AG04450 (cell line): Measurements from ENCODE around the gene RSAD2. TPM values are rescaled to one million over a fixed set of nuclear protein-coding genes. Genes with fewer than 3 reads are reported as not detected.

Source experiments
- CTCF ChIA-PET: fragments of 300-600, 350-600 bp; formaldehyde crosslinking; extraction: SDS; loops from one replicate; lab custom pipeline; 2022; ENCODE audit warnings: antibody characterized with exemption, inconsistent platforms; lab: Charles Lee
- POLR2A ChIA-PET: fragments of 350-600 bp; formaldehyde crosslinking; extraction: SDS; loops from one replicate; lab custom pipeline; 2021; ENCODE audit warnings: antibody characterized with exemption, inconsistent platforms; lab: Yijun Ruan, JAX
- DNase-seq: peaks from one replicate; pipeline ENCODE4 v3.0.0-alpha.2; 2011; ENCODE audit warnings: low read depth, low spot score
- H3K27ac ChIP-seq: one replicate; pipeline ENCODE4 v1.5.1; 2012; ENCODE audit warnings: low read depth, low read length, control low read depth
- H3K27me3 ChIP-seq: one replicate; pipeline ENCODE4 v1.6.0; 2012; ENCODE audit warnings: low read length; ENCODE audit not compliant: control insufficient read depth, insufficient read depth
- H3K4me3 ChIP-seq: 2 replicates; pipeline ENCODE4 v1.5.1; 2011; ENCODE audit warnings: mild to moderate bottlenecking, low read depth, low read length, control low read depth
- H3K9me3 ChIP-seq: 2 replicates; pipeline ENCODE4 v1.5.1; 2012; ENCODE audit warnings: low read length; ENCODE audit not compliant: control insufficient read depth, insufficient read depth
- CTCF ChIP-seq: IDR thresholded peaks from 2 replicates; pipeline ENCODE4 v1.5.1; 2011; ENCODE audit warnings: low read depth, low read length, control low read depth, inconsistent platforms
- polyA minus RNA-seq: library from RNA; depleted of rRNA, polyadenylated mRNA; stranded (reverse); fragments of >200 nt; gene quantifications from 2 replicates; pipeline ENCODE4 v1.2.3, GENCODE V29; 2011; rRNA and poly(A)+ RNA removed
- polyA plus RNA-seq: library from polyadenylated mRNA; depleted of rRNA; stranded (reverse); fragments of >200 nt; gene quantifications from 2 replicates; pipeline ENCODE4 v1.2.3, GENCODE V29; 2011; rRNA removed

Gene RSAD2
- polyA plus RNA-seq (not detected in 2 replicates), polyA minus RNA-seq (not detected in 2 replicates)

DNA sequence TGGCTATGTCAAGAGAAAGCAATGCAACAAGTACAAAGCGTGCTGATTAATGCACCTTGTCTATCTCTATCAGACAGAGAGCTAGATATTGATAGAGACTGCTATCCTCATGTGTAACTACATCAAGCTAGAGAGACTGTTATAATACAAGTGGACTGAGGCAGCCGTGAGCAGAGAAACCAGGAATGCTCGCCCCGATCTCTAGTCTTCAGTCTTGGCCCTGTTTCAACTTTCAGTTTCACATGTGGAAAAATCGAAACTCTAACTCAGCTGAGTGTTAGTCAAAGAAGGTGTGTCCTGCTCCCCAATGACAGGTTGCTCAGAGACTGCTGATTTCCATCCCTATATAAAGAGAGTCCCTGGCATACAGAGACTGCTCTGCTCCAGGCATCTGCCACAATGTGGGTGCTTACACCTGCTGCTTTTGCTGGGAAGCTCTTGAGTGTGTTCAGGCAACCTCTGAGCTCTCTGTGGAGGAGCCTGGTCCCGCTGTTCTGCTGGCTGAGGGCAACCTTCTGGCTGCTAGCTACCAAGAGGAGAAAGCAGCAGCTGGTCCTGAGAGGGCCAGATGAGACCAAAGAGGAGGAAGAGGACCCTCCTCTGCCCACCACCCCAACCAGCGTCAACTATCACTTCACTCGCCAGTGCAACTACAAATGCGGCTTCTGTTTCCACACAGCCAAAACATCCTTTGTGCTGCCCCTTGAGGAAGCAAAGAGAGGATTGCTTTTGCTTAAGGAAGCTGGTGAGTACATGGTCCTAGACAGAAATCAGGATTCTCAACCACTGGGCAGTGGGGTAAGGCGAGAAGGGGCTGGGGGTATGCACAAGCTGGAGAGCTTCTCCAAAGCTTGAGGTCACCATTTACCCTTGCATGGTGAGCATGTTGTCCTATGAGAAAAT lies at the start of gene RSAD2:
Gene RSAD2 (plus strand): TSS at position 376 of the 903 bp plus-strand sequence. CDS start 24 bp downstream, at position 400.
- no peak for DNase-seq
- CTCF ChIA-PET = no interaction called here
- Histone ChIP-seq H3K4me3 (peak within 1 kb of the TSS; percentile 35), H3K27me3 (no peaks in the 10 kb centered on the region), H3K27ac (no peak within 1 kb of the TSS), H3K9me3 (no peaks in the 10 kb centered on the region)
- POLR2A ChIA-PET = no interaction called here
- TF ChIP-seq CTCF = no peak

DNA sequence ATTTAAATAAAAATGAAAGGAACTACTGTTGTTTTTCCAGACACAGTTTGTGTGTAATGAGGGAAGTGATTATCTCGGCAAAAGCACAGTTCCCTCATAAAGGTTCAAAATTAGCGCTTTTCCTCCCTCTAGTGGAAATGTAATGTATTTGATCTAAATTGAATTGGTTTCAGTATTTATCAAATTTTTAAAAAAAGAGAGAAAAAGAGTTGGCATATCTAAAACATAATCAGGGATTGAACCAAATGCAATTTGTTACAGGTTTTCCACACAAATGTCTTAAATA lies 49.3 kb upstream of the RSAD2 start:
- peak; percentile 44 for TF ChIP-seq CTCF
- DNase-seq = no peak
- H3K4me3 ChIP-seq = no peak overlapping the region
- no peaks in the 10 kb centered on the region for H3K9me3 ChIP-seq
- POLR2A ChIA-PET = no interaction called here
- CTCF ChIA-PET = no interaction called here
- H3K27ac ChIP-seq = no peak overlapping the region
- H3K27me3 ChIP-seq = no peaks in the 10 kb centered on the region

- Histone ChIP-seq H3K27ac (no peak overlapping the region), H3K27me3 (no peaks in the 10 kb centered on the region), H3K9me3 (no peaks in the 10 kb centered on the region), H3K4me3 (no peak overlapping the region)
- CTCF ChIA-PET = no interaction called here
- TF ChIP-seq CTCF = no peak
- POLR2A ChIA-PET = no interaction called here
- DNase-seq = no peak
Observed at GRCh38 chr2:6831229-6831628, 46.3 kb upstream of the RSAD2 start.

GRCh38 chr2:6832596-6833299 lies 44.8 kb upstream of the RSAD2 start:
- CTCF ChIA-PET = no interaction called here
- H3K27me3 ChIP-seq = no peaks in the 10 kb centered on the region
- H3K27ac ChIP-seq = no peak overlapping the region
- no peaks in the 10 kb centered on the region for H3K9me3 ChIP-seq
- no peak for TF ChIP-seq CTCF
- no peak overlapping the region for H3K4me3 ChIP-seq
- POLR2A ChIA-PET = no interaction called here
- DNase-seq = no peak

DNA sequence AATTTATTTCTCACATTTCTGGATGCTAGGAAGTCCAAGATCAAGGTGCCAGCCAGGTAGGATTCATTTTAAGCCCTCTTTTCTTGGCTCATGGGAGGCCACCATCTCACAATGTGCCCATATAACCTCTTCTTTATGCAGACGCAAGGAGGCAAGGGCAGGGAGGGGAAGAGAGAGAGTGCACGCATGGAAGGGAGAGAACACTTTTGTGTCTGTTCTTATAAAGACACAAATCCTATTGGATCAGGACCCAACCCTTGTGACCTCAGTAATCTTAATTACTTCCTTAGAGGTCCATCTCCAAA lies 44.3 kb upstream of the RSAD2 start:
- TF ChIP-seq CTCF = no peak
- H3K4me3 ChIP-seq = no peak overlapping the region
- H3K27ac ChIP-seq = no peak overlapping the region
- DNase-seq = no peak
- ChIA-PET POLR2A (no interaction called here), CTCF (no interaction called here)
- no peaks in the 10 kb centered on the region for H3K9me3 ChIP-seq
- no peaks in the 10 kb centered on the region for H3K27me3 ChIP-seq
